Endothelial cell (in vitro differentiated cells): Measurements from ENCODE around the gene MAPK11. TPM values are rescaled to one million over a fixed set of nuclear protein-coding genes. Genes with fewer than 3 reads are reported as not detected.

ENCODE experiments used
- DNase-seq: peaks from one replicate; pipeline ENCODE4 v3.0.0; 2021; ENCODE audit warnings: low spot score
- H3K27ac Mint-ChIP-seq: one replicate; pipeline ENCODE4 v1.8.0; 2021; ENCODE audit warnings: mixed read lengths, inconsistent platforms; ENCODE audit not compliant: unreplicated experiment
- H3K27me3 Mint-ChIP-seq: one replicate; pipeline ENCODE4 v1.8.0; 2021; ENCODE audit warnings: mild to moderate bottlenecking, moderate library complexity, mixed read lengths, inconsistent platforms; ENCODE audit not compliant: unreplicated experiment
- H3K36me3 Mint-ChIP-seq: one replicate; pipeline ENCODE4 v1.8.0; 2021; ENCODE audit warnings: mild to moderate bottlenecking, low read depth, mixed read lengths, inconsistent platforms; ENCODE audit not compliant: unreplicated experiment
- H3K4me1 Mint-ChIP-seq: one replicate; pipeline ENCODE4 v1.8.0; 2021; ENCODE audit warnings: mild to moderate bottlenecking, mixed read lengths, inconsistent platforms; ENCODE audit not compliant: unreplicated experiment
- H3K4me3 Mint-ChIP-seq: one replicate; pipeline ENCODE4 v1.8.0; 2021; ENCODE audit warnings: mild to moderate bottlenecking, mixed read lengths, inconsistent platforms; ENCODE audit not compliant: unreplicated experiment
- H3K9me3 Mint-ChIP-seq: one replicate; pipeline ENCODE4 v1.8.0; 2021; ENCODE audit warnings: mixed read lengths, inconsistent platforms; ENCODE audit not compliant: unreplicated experiment
- CTCF ChIP-seq: fragments of 200-600 bp; sonication (generic); IDR thresholded peaks from one replicate; pipeline ENCODE4 v1.5.0; 2021; ENCODE audit warnings: antibody characterized with exemption; ENCODE audit not compliant: unreplicated experiment
- total RNA-seq: library from RNA; stranded (reverse); fragmentation: NEBNext Ultra II Directional; extraction: Animal tissue kit (Norgen Biotek cat#: 25700); gene quantifications from one replicate; pipeline ENCODE4 v1.2.1, GENCODE V29; 2021; ENCODE audit not compliant: unreplicated experiment

Gene MAPK11
- total RNA-seq, 1 donor from 2014 or later, result 62.4 TPM

- Mint-ChIP-seq H3K27ac (peak overlapping the region; percentile 36), H3K27me3 (peaks cover 11% of the 10 kb centered on the region), H3K9me3 (no peaks in the 10 kb centered on the region), H3K4me1 (peaks cover 8% of the 10 kb centered on the region), H3K36me3 (peaks cover 3% of the 10 kb centered on the region), H3K4me3 (no peak overlapping the region)
- DNase-seq, result peak; percentile 57
- no peak for TF ChIP-seq CTCF
Observed at GRCh38 chr22:50293441-50294318, 23.5 kb upstream of the MAPK11 start.

GRCh38 chr22:50292643-50293440 lies 22.7 kb upstream of the MAPK11 start:
- no peak overlapping the region for H3K27ac Mint-ChIP-seq
- H3K9me3 Mint-ChIP-seq, result no peaks in the 10 kb centered on the region
- H3K4me1 Mint-ChIP-seq, result peaks cover 8% of the 10 kb centered on the region
- TF ChIP-seq CTCF, result no peak
- H3K27me3 Mint-ChIP-seq, result peaks cover 11% of the 10 kb centered on the region
- DNase-seq, result no peak
- peak overlapping the region; percentile 69 for H3K4me3 Mint-ChIP-seq
- H3K36me3 Mint-ChIP-seq, result peaks cover 3% of the 10 kb centered on the region

GRCh38 chr22:50289942-50290630 lies 19.9 kb upstream of the MAPK11 start:
- DNase-seq, result no peak
- peaks cover 6% of the 10 kb centered on the region for H3K4me1 Mint-ChIP-seq
- H3K4me3 Mint-ChIP-seq, result no peak overlapping the region
- no peaks in the 10 kb centered on the region for H3K9me3 Mint-ChIP-seq
- H3K27ac Mint-ChIP-seq, result no peak overlapping the region
- peaks cover 11% of the 10 kb centered on the region for H3K27me3 Mint-ChIP-seq
- peaks cover 3% of the 10 kb centered on the region for H3K36me3 Mint-ChIP-seq
- TF ChIP-seq CTCF, result no peak

GRCh38 chr22:50289151-50289941 lies 19.2 kb upstream of the MAPK11 start:
- no peak for DNase-seq
- TF ChIP-seq CTCF, result no peak
- H3K4me1 Mint-ChIP-seq, result peaks cover 6% of the 10 kb centered on the region
- H3K27ac Mint-ChIP-seq, result no peak overlapping the region
- peaks cover 3% of the 10 kb centered on the region for H3K36me3 Mint-ChIP-seq
- H3K27me3 Mint-ChIP-seq, result peaks cover 8% of the 10 kb centered on the region
- no peaks in the 10 kb centered on the region for H3K9me3 Mint-ChIP-seq
- no peak overlapping the region for H3K4me3 Mint-ChIP-seq
